GM12878 (cell line): ENCODE measurements around the gene ELL. TPM values are rescaled to one million over a fixed set of nuclear protein-coding genes. Genes with fewer than 3 reads are reported as not detected.

Source experiments
- ATAC-seq: fragments of 200-7000 bp; cut with Tn5 transposase; 3 replicates; pipeline ENCODE4 v1.9.1; 2020; ENCODE audit warnings: mild to moderate bottlenecking, moderate library complexity
- BruUV-seq: library from RNA; stranded (reverse); fragments of 400-500 nt; replicated peaks from 2 replicates; lab custom pipeline; 2021; lab: Mats Ljungman, UMichigan
- CTCF ChIA-PET: fragments of 300-600 bp; sonication (Branson Sonifier 250); formaldehyde crosslinking; extraction: SDS; loops from one replicate; lab custom pipeline; 2021; ENCODE audit warnings: inconsistent platforms; lab: Yijun Ruan, JAX
- POLR2A ChIA-PET: fragments of 350-600 bp; formaldehyde crosslinking; extraction: SDS; loops from one replicate; lab custom pipeline; 2021; ENCODE audit warnings: inconsistent platforms; lab: Charles Lee
- RAD21 ChIA-PET: fragments of 300-600 bp; sonication (Branson Sonifier 250); formaldehyde crosslinking; loops from one replicate; lab custom pipeline; 2023; ENCODE audit warnings: antibody characterized with exemption; ENCODE audit not compliant: unreplicated experiment; lab: Charles Lee
- SMC1A ChIA-PET: fragments of 300-600 bp; sonication (Branson Sonifier 250); formaldehyde crosslinking; loops from one replicate; lab custom pipeline; 2023; ENCODE audit not compliant: unreplicated experiment, uncharacterized antibody; lab: Charles Lee
- DNase-seq: peaks from one replicate; pipeline ENCODE4 v3.0.0-alpha.2; 2011; ENCODE audit warnings: low read depth, low spot score
- FAIRE-seq: peaks from 3 replicates; lab custom pipeline; 2011; peaks lifted over from hg19 to GRCh38; lab: Jason Lieb, UNC
- H2AFZ ChIP-seq: 2 replicates; pipeline ENCODE4 v1.6.0; 2011; ENCODE audit warnings: low read depth, low read length, control low read depth; ENCODE audit not compliant: control insufficient read depth
- H3K27ac ChIP-seq: 2 replicates; pipeline ENCODE4 v1.5.1; 2011; ENCODE audit warnings: control low read depth; ENCODE audit not compliant: control insufficient read depth, insufficient read depth
- H3K27me3 ChIP-seq, 2 experiments: replicated peaks in 1 of 2; 2 replicates each; pipeline versions ENCODE4 v1.6.0 to v1.6.1; 2011; ENCODE audit warnings: low read length in 1 of 2; ENCODE audit not compliant: control insufficient read depth in 2 of 2, insufficient read depth in 2 of 2
- H3K36me3 ChIP-seq, 2 experiments: 2 replicates each; pipeline ENCODE4 v1.5.1; 2011; ENCODE audit warnings: low read length in 1 of 2; ENCODE audit not compliant: control insufficient read depth in 2 of 2, insufficient read depth in 2 of 2
- H3K4me1 ChIP-seq: 2 replicates; pipeline ENCODE4 v1.6.1; 2011; ENCODE audit warnings: mild to moderate bottlenecking, low read length, moderate library complexity, mixed read lengths; ENCODE audit not compliant: control insufficient read depth, insufficient read depth
- H3K4me2 ChIP-seq: 2 replicates; pipeline ENCODE4 v1.6.0; 2011; ENCODE audit warnings: control low read depth; ENCODE audit not compliant: control insufficient read depth, insufficient read depth
- H3K4me3 ChIP-seq: fragments of 200-600 bp; sonication (generic); 2 replicates; pipeline ENCODE4 v1.5.1; 2016
- H3K79me2 ChIP-seq: 2 replicates; pipeline ENCODE4 v1.6.0; 2011; ENCODE audit warnings: low read length; ENCODE audit not compliant: control insufficient read depth, insufficient read depth
- H3K9ac ChIP-seq: 2 replicates; pipeline ENCODE4 v1.8.0; 2011; ENCODE audit warnings: low read length, control low read depth, mixed read lengths; ENCODE audit not compliant: control insufficient read depth, insufficient read depth
- H3K9me3 ChIP-seq: replicated peaks from 3 replicates; pipeline ENCODE4 v1.5.1; 2011; ENCODE audit warnings: mild to moderate bottlenecking, low read length; ENCODE audit not compliant: control insufficient read depth, insufficient read depth
- H4K20me1 ChIP-seq: 2 replicates; pipeline ENCODE4 v1.6.0; 2011; ENCODE audit not compliant: control insufficient read depth, insufficient read depth
- BRCA1 ChIP-seq: IDR thresholded peaks from 2 replicates; pipeline ENCODE4 v1.6.1; 2011; ENCODE audit warnings: low read depth, low read length, improper control_type of control experiment
- DPF2 ChIP-seq: fragments of 450-650 bp; IDR thresholded peaks from 2 replicates; pipeline ENCODE4 v1.6.1; 2017; ENCODE audit warnings: mild to moderate bottlenecking
- JUND ChIP-seq: IDR thresholded peaks from 2 replicates; pipeline ENCODE4 v1.6.1; 2012; ENCODE audit warnings: low read depth, mild to moderate bottlenecking, low read length, improper control_type of control experiment, moderate library complexity
- MEF2B ChIP-seq: fragments of 450-650 bp; IDR thresholded peaks from 2 replicates; pipeline ENCODE4 v1.6.1; 2018; ENCODE audit warnings: mild to moderate bottlenecking, moderate library complexity; ENCODE audit not compliant: partially characterized antibody, poor library complexity, severe bottlenecking
- MYC ChIP-seq: IDR thresholded peaks from 2 replicates; pipeline ENCODE4 v1.6.1; 2011; ENCODE audit warnings: mild to moderate bottlenecking, low read length, moderate library complexity, inconsistent platforms; ENCODE audit not compliant: insufficient read depth, insufficient replicate concordance, insufficient read length, severe bottlenecking
- SMARCA5 ChIP-seq: fragments of 450-650 bp; IDR thresholded peaks from 2 replicates; pipeline ENCODE4 v1.6.1; 2017; ENCODE audit warnings: mild to moderate bottlenecking
- ZNF592 ChIP-seq: fragments of 450-650 bp; IDR thresholded peaks from 2 replicates; pipeline ENCODE4 v1.6.1; 2017; ENCODE audit warnings: mild to moderate bottlenecking, moderate library complexity
- WGBS: methylation state at CpG from one replicate; pipeline ENCODE4 v1.1.6; 2016; ENCODE audit warnings: low lambda C conversion rate; ENCODE audit not compliant: insufficient replicate concordance, insufficient coverage; ENCODE audit errors: missing lambda C conversion rate; 5-methylcytosine and 5-hydroxymethylcytosine counted together
- in situ Hi-C: fragments of 300-500 bp; cut with MboI; formaldehyde crosslinking; loops from 9 replicates; pipeline ENCODE4 v1.14.3; 2018; ENCODE audit warnings: mixed read lengths
- intact Hi-C: fragments of 100-400 bp; cut with micrococcal nuclease; formaldehyde crosslinking; loops from one replicate; pipeline ENCODE4 v1.14.2; 2022; ENCODE audit not compliant: unreplicated experiment
- polyA plus RNA-seq, 11 experiments: library from polyadenylated mRNA; depleted of rRNA in 4 of 11; unstranded in 6 of 11; stranded (reverse) in 5 of 11; fragments of >200 nt; fragmentation: Nextera tagmentation in 4 of 11; fragmentation: Illumina TruSeq in 1 of 11; extraction: Ambion mirVana in 4 of 11; extraction: Trizol in 1 of 11; gene quantifications; 1 replicate in 1 of 11; 2 replicates in 10 of 11; pipeline versions ENCODE4 v1.2.1 to v1.2.3, GENCODE V29; 2011 to 2016; ENCODE audit warnings: inconsistent platforms in 2 of 11, missing spikeins in 2 of 11, low read depth in 1 of 11
- total RNA-seq, 4 experiments: library from RNA; depleted of rRNA in 3 of 4; stranded (reverse); fragments of >200 nt in 3 of 4; fragmentation: Illumina TruSeq in 1 of 4; extraction: Trizol in 1 of 4; gene quantifications; 2 replicates each; pipeline versions ENCODE4 v1.2.1 to v1.2.3, GENCODE V29; 2013 to 2021
- TF ChIP-seq, protein P1 (sequence below): fragments of 450-650 bp; IDR thresholded peaks from 2 replicates; pipeline ENCODE4 v1.6.1; 2016; ENCODE audit warnings: mild to moderate bottlenecking

The ELL gene
- total and polyA plus RNA-seq, 10 of the 15 experiments (the other 5 are each of a cell fraction or from before 2014, with no cell fraction given): 0.91 to 25.0 (median 9.1) TPM

GRCh38 chr19:18501351-18501750 lies 20.5 kb downstream of the ELL start:
- no peak for ATAC-seq
- Histone ChIP-seq H3K79me2 (peaks cover 86% of the 10 kb centered on the region), H3K4me2 (no peak overlapping the region), H3K4me1 (peaks cover 50% of the 10 kb centered on the region), H3K36me3 (peaks cover 1 to 2% of the 10 kb centered on the region in 2 experiments; a peak in 3 of 4 replicates), H4K20me1 (peaks cover 23% of the 10 kb centered on the region), H2AFZ (no peak overlapping the region)
- ChIA-PET SMC1A (no interaction called here), POLR2A (no interaction called here)
- BruUV-seq: no TSS peak
- no peak for FAIRE-seq
- WGBS: 92% methylated on average over 13 of the region's 13 CpGs
- no peak for DNase-seq
- no peak for TF ChIP-seq SMARCA5
- TF ChIP-seq, all 136 proteins: peak for 0
- no peaks in the 10 kb centered on the region for H3K9me3 ChIP-seq
- no peaks in the 10 kb centered on the region for H3K27me3 ChIP-seq
- in situ Hi-C loops (no loop called here), intact Hi-C loops (no loop called here)
- no peak overlapping the region for H3K27ac ChIP-seq
- ChIA-PET CTCF (no interaction called here), RAD21 (no interaction called here)
- H3K9ac ChIP-seq: no peak overlapping the region
- no peak overlapping the region for H3K4me3 ChIP-seq

DNA sequence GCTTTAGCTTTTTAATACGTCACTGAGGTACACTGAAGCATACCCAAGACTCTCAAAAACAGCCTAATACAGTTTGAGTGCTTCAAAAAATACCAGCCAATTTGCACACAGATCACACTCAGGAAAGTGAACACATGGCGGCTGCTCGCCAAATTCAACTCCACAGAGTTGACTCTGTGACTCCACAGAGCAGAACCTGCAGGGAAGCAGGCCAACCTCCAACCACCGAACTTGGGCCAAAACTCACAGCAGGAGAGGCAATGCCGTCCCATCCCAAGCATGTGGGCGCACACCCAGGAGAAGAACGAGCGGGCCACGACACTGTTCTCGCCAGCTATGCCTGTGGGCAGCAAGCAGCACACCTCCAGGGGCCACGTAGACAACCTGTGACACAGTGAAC lies 21.1 kb downstream of the ELL start:
- Histone ChIP-seq H3K9me3 (no peaks in the 10 kb centered on the region), H3K27me3 (no peaks in the 10 kb centered on the region), H3K27ac (no peak overlapping the region), H3K9ac (no peak overlapping the region), H3K36me3 (peaks cover 1 to 2% of the 10 kb centered on the region in 2 experiments; a peak in 3 of 4 replicates), H3K4me3 (no peak overlapping the region), H3K4me1 (peaks cover 54% of the 10 kb centered on the region), H3K79me2 (peaks cover 84% of the 10 kb centered on the region), H4K20me1 (peaks cover 23% of the 10 kb centered on the region), H2AFZ (no peak overlapping the region), H3K4me2 (no peak overlapping the region)
- ChIA-PET POLR2A (no interaction called here), SMC1A (interaction anchor here (1.0 kb wide), 1 partner anchor 15 kb away, joined by 3 read pairs; no protein-coding TSS in a partner anchor), CTCF (interaction anchor here (0.7 kb wide), 1 partner anchor 39 kb away, joined by 3 read pairs; no protein-coding TSS in a partner anchor), RAD21 (no interaction called here)
- in situ Hi-C loops: no loop called here
- 95% methylated on average over 11 of the region's 11 CpGs for WGBS
- FAIRE-seq: no peak
- intact Hi-C loops: no loop called here
- ATAC-seq: no peak
- DNase-seq: no peak
- TF ChIP-seq ZNF592: no peak
- no peak for TF ChIP-seq DPF2
- TF ChIP-seq MYC: no peak
- TF ChIP-seq, protein P1, sequence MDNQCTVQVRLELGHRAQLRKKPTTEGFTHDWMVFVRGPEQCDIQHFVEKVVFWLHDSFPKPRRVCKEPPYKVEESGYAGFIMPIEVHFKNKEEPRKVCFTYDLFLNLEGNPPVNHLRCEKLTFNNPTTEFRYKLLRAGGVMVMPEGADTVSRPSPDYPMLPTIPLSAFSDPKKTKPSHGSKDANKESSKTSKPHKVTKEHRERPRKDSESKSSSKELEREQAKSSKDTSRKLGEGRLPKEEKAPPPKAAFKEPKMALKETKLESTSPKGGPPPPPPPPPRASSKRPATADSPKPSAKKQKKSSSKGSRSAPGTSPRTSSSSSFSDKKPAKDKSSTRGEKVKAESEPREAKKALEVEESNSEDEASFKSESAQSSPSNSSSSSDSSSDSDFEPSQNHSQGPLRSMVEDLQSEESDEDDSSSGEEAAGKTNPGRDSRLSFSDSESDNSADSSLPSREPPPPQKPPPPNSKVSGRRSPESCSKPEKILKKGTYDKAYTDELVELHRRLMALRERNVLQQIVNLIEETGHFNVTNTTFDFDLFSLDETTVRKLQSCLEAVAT: no peak
- TF ChIP-seq JUND: no peak
- TF ChIP-seq MEF2B: no peak
- no peak for TF ChIP-seq BRCA1
- BruUV-seq: no TSS peak
